Measurements from ENCODE around the gene LRCH1.

LRCH1 gene

GRCh38 chr13:46535002-46535401 is 18.0 kb upstream of the LRCH1 start:
- TF ChIP-seq MAX (IDR thresholded peaks at IDR 0.05) (no peak), REST (IDR thresholded peaks at IDR 0.05; ENCODE audit: low read depth) (no peak), CEBPB (IDR thresholded peaks at IDR 0.05) (no peak)

DNA sequence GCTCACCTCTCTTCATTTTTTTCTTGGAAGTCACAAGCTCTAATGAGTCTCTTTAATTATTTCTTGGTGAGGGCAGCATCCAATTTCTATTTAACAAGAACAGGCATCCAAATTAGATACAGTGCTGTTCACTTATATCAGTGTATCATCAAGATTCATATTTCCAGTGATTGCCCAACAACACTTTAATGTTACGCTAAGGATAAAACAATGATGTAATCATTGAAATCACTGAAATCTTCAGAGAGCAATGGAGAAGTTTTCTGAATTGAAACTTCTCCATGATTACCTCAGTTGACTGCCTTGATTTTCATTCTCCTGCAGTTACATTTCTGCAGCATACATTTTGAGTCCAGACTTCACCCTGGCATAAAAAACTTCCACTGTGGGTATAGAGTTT is 17.1 kb upstream of the LRCH1 start:
- TF ChIP-seq CEBPB (IDR thresholded peaks at IDR 0.05), result 0 out of 2 replicates have a peak, but pooled peaks have one; percentile 8
- no peak for TF ChIP-seq EGR1 (IDR thresholded peaks at IDR 0.05)
- TF ChIP-seq TCF12 (IDR thresholded peaks at IDR 0.05; ENCODE audit: low read depth), result no peak

DNA sequence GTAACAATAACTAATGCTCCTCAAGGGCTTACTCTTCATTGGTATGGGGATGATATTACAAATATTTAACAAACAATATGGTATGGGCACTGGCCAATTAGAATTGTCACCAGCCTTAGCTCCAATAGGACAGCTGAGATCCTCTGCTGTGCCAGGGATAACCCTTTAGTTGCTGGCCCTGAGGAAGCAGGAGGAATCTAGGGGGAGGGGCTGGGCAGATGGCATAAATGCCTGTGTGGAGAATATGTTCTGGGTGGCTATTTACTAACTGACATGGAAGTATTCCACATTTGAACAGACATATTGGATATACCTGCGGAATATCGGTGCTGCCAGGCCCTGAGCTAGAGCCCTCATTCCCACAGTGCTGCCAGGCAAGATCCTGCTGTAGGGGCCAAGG is 16.6 kb upstream of the LRCH1 start:
- TF ChIP-seq ZBTB7A (IDR thresholded peaks at IDR 0.05; ENCODE audit: low read depth) (no peak), USF1 (IDR thresholded peaks at IDR 0.05) (no peak), MAX (IDR thresholded peaks at IDR 0.05) (no peak), EP300 (IDR thresholded peaks at IDR 0.05; ENCODE audit: borderline replicate concordance) (no peak), TAF1 (IDR thresholded peaks at IDR 0.05; ENCODE audit: low read depth) (no peak), RAD21 (IDR thresholded peaks at IDR 0.05; ENCODE audit: low read depth) (no peak), TEAD4 (IDR thresholded peaks at IDR 0.05) (no peak)

- TF ChIP-seq REST (IDR thresholded peaks at IDR 0.05; ENCODE audit: low read depth) (no peak), NFIC (IDR thresholded peaks at IDR 0.05) (no peak), EGR1 (IDR thresholded peaks at IDR 0.05) (no peak), TCF12 (IDR thresholded peaks at IDR 0.05; ENCODE audit: low read depth) (no peak), EP300 (IDR thresholded peaks at IDR 0.05; ENCODE audit: borderline replicate concordance) (no peak), CREB1 (IDR thresholded peaks at IDR 0.05; ENCODE audit: low read depth) (no peak), TAF1 (IDR thresholded peaks at IDR 0.05; ENCODE audit: low read depth) (no peak), TEAD4 (IDR thresholded peaks at IDR 0.05) (no peak)
These were observed 13.7 kb upstream of the LRCH1 start for GRCh38 chr13:46539231-46539630.

- TF ChIP-seq CREB1 (IDR thresholded peaks at IDR 0.05; ENCODE audit: low read depth) (no peak), FOXM1 (IDR thresholded peaks at IDR 0.05; ENCODE audit: borderline replicate concordance, low read depth) (no peak), TEAD4 (IDR thresholded peaks at IDR 0.05) (no peak), RAD21 (IDR thresholded peaks at IDR 0.05; ENCODE audit: low read depth) (no peak), TAF1 (IDR thresholded peaks at IDR 0.05; ENCODE audit: low read depth) (no peak), YY1 (IDR thresholded peaks at IDR 0.05; ENCODE audit: low read depth) (no peak), MAX (IDR thresholded peaks at IDR 0.05) (no peak), ZBTB7A (IDR thresholded peaks at IDR 0.05; ENCODE audit: low read depth) (no peak), TCF12 (IDR thresholded peaks at IDR 0.05; ENCODE audit: low read depth) (no peak), EGR1 (IDR thresholded peaks at IDR 0.05) (no peak), NFIC (IDR thresholded peaks at IDR 0.05) (no peak), REST (IDR thresholded peaks at IDR 0.05; ENCODE audit: low read depth) (no peak), EP300 (IDR thresholded peaks at IDR 0.05; ENCODE audit: borderline replicate concordance) (no peak), CEBPB (IDR thresholded peaks at IDR 0.05) (no peak)
These were observed 11.8 kb upstream of the LRCH1 start for GRCh38 chr13:46541210-46541609.

DNA sequence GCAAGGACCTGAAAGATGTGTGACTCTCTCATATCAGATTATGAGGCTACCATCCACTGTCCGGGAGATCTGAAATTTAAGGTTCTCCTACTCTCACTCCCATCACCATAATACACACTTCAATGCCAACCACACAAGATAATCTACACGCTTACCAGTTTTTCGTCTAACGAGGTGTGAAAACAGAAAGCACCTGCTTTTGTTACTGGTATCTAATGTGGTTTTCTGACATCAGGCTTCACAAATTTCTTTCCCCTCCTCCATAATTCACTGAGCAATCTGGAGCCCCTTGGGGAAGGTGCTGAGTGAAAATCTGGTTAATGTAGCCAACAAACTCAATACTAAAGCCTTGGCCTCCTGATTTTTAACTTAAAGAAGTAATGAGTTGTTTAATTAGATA is 10.1 kb upstream of the LRCH1 start:
- TF ChIP-seq TAF1 (IDR thresholded peaks at IDR 0.05; ENCODE audit: low read depth), result no peak
- no peak for TF ChIP-seq NFIC (IDR thresholded peaks at IDR 0.05)
